NK-92 treated with Interleukin-12 subunit alpha and Interleukin-12 subunit beta, amount 100 ng/mL, for 24 hours (cell line): ENCODE results near the gene SELL.
A peak's percentile ranks its signal among the peaks of the same experiment; 100 is the strongest.
"Not testable (repeated sequence)": the region's sequence is repeated elsewhere in the genome, so short reads cannot be mapped to it uniquely, and the experiment has no call there.

Experiments used
- DNase-seq: peaks from one replicate; lab custom pipeline; 2025; lab: John Stamatoyannopoulos, UW

Gene SELL

GRCh38 chr1:169711469-169712308 lies at the start of gene SELL:
TSS of gene SELL (minus strand) at chr1:169711620. CDS start at chr1:169711498, 122 bp downstream.
- DNase-seq, result peak; percentile 14

- no peak for DNase-seq
Measured at GRCh38 chr1:169759038-169759437, 47.6 kb upstream of the SELL start.

- no peak for DNase-seq
Measured at GRCh38 chr1:169753549-169753948, 42.1 kb upstream of the SELL start.

GRCh38 chr1:169750041-169750440 lies 38.6 kb upstream of the SELL start:
- no peak for DNase-seq

GRCh38 chr1:169746550-169746949 lies 35.1 kb upstream of the SELL start:
- DNase-seq, result no peak

GRCh38 chr1:169745015-169745861 lies 33.8 kb upstream of the SELL start:
- no peak for DNase-seq

GRCh38 chr1:169741666-169742394 lies 30.4 kb upstream of the SELL start:
- no peak for DNase-seq

GRCh38 chr1:169739980-169740379 lies 28.6 kb upstream of the SELL start:
- DNase-seq, result no peak

GRCh38 chr1:169733924-169734323 lies 22.5 kb upstream of the SELL start, which contains the start of gene SELE:
TSS of gene SELE (minus strand) at chr1:169734079. CDS start at chr1:169733612, 467 bp downstream.
- no peak for DNase-seq

GRCh38 chr1:169731446-169731845 lies 20.0 kb upstream of the SELL start:
- no peak for DNase-seq

- DNase-seq, result no peak
Measured at GRCh38 chr1:169729991-169730390, 18.6 kb upstream of the SELL start.

- DNase-seq, result no peak
Measured at GRCh38 chr1:169727307-169727706, 15.9 kb upstream of the SELL start.

- no peak for DNase-seq
Measured at GRCh38 chr1:169726851-169727250, 15.4 kb upstream of the SELL start.

- DNase-seq, result no peak
Measured at GRCh38 chr1:169725930-169726329, 14.5 kb upstream of the SELL start.

- DNase-seq, result no peak
Measured at GRCh38 chr1:169724168-169724567, 12.7 kb upstream of the SELL start.

GRCh38 chr1:169723763-169724162 lies 12.3 kb upstream of the SELL start:
- DNase-seq, result no peak

GRCh38 chr1:169722779-169723178 lies 11.4 kb upstream of the SELL start:
- DNase-seq, result no peak

- DNase-seq, result not testable (repeated sequence)
Measured at GRCh38 chr1:169715100-169715499, 3.7 kb upstream of the SELL start.

- DNase-seq, result not testable (repeated sequence)
Measured at GRCh38 chr1:169713090-169713489, 1.7 kb upstream of the SELL start.

GRCh38 chr1:169712309-169712631 lies 850 bp upstream of the SELL start:
- DNase-seq, result no peak

GRCh38 chr1:169708647-169709046 lies 2.8 kb downstream of the SELL start:
- DNase-seq, result no peak

- no peak for DNase-seq
Measured at GRCh38 chr1:169707912-169708604, 3.4 kb downstream of the SELL start.
